Stimulated activated CD4-positive, alpha-beta T cell treated with anti-CD3 and anti-CD28 coated beads, Interleukin-12 subunit alpha, Interleukin-12 subunit beta, amount 100 ng/mL, for 48 hours (primary cell): ENCODE data around the gene SPATA17.

Experiments
- DNase-seq, 3 donors: peaks; one replicate each; pipeline ENCODE4 v3.0.0-alpha.2; 2020; ENCODE audit warnings: low read depth in 2 of 3, low spot score in 1 of 3

Gene SPATA17

GRCh38 chr1:217847643-217848042 lies 216.5 kb downstream of the SPATA17 start:
- DNase-seq = no peak

- no peak for DNase-seq
Measured at GRCh38 chr1:217856342-217857034, 225.3 kb downstream of the SPATA17 start.

GRCh38 chr1:217857061-217857460 lies 225.9 kb downstream of the SPATA17 start:
- no peak for DNase-seq

GRCh38 chr1:217861658-217862057 lies 230.5 kb downstream of the SPATA17 start:
- no peak for DNase-seq

GRCh38 chr1:217867446-217867995 lies 236.4 kb downstream of the SPATA17 start:
- DNase-seq = no peak

GRCh38 chr1:217871955-217872354 lies 240.8 kb downstream of the SPATA17 start:
- no peak for DNase-seq

- no peak for DNase-seq
Measured at GRCh38 chr1:217875229-217875628, 244.1 kb downstream of the SPATA17 start.

GRCh38 chr1:217876401-217876800 lies 245.3 kb downstream of the SPATA17 start:
- DNase-seq = no peak

GRCh38 chr1:217876896-217877295 lies 245.8 kb downstream of the SPATA17 start:
- no peak for DNase-seq

GRCh38 chr1:217881131-217881543 lies 250.0 kb downstream of the SPATA17 start:
- no peak for DNase-seq

GRCh38 chr1:217881607-217882332 lies 250.6 kb downstream of the SPATA17 start:
- DNase-seq = no peak

GRCh38 chr1:217885181-217885580 lies 254.0 kb downstream of the SPATA17 start:
- no peak for DNase-seq

GRCh38 chr1:217888328-217888727 lies 257.2 kb downstream of the SPATA17 start:
- DNase-seq = no peak

- DNase-seq = no peak
Measured at GRCh38 chr1:217889401-217889800, 258.3 kb downstream of the SPATA17 start.

GRCh38 chr1:217891966-217892365 lies 260.8 kb downstream of the SPATA17 start:
- DNase-seq = no peak

- DNase-seq = no peak
Measured at GRCh38 chr1:217892750-217893149, 261.6 kb downstream of the SPATA17 start.

- DNase-seq = no peak
Measured at GRCh38 chr1:217895841-217896240, 264.7 kb downstream of the SPATA17 start.

GRCh38 chr1:217896490-217896889 lies 265.3 kb downstream of the SPATA17 start:
- no peak for DNase-seq

- DNase-seq = no peak
Measured at GRCh38 chr1:217897100-217897499, 266.0 kb downstream of the SPATA17 start.

- no peak for DNase-seq
Measured at GRCh38 chr1:217899614-217900013, 268.5 kb downstream of the SPATA17 start.

GRCh38 chr1:217907504-217907903 lies 276.4 kb downstream of the SPATA17 start:
- DNase-seq = no peak

GRCh38 chr1:217910203-217910602 lies 279.1 kb downstream of the SPATA17 start:
- no peak for DNase-seq
